ENCODE measurements around the gene C5orf34.
"Not testable (repeated sequence)": the region's sequence is repeated elsewhere in the genome, so short reads cannot be mapped to it uniquely, and the experiment has no call there.

C5orf34 gene

GRCh38 chr5:43514816-43515677, at the start of gene C5orf34:
TSS of gene C5orf34 (minus strand) at chr5:43515148. CDS start at chr5:43509339, 5,809 bp downstream.
- peak; percentile 93 for DNase-seq

- DNase-seq: no peak
These were observed 49.4 kb upstream of the C5orf34 start for GRCh38 chr5:43564289-43564850.

DNA sequence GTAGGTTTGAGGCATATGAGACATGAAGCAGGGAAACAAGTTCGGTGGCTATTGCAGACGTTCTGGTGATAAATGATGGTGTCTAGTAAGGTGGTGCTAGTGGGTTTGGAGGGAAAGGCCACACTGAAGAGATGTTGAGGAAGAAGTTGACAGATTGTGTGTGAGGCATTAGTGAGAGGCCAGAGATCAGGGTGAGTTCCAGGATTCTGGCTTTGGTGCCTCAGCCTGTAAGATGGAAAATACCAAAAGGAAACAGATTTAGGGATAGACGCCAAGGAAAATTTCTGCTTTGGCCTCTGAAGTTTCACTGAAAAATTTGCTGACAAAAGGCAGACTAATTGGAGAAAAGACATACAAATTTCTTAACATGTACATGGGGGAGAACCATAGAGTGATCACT, 48.4 kb upstream of the C5orf34 start:
- DNase-seq: no peak

- no peak for DNase-seq
These were observed 46.4 kb upstream of the C5orf34 start for GRCh38 chr5:43561356-43561755.

DNA sequence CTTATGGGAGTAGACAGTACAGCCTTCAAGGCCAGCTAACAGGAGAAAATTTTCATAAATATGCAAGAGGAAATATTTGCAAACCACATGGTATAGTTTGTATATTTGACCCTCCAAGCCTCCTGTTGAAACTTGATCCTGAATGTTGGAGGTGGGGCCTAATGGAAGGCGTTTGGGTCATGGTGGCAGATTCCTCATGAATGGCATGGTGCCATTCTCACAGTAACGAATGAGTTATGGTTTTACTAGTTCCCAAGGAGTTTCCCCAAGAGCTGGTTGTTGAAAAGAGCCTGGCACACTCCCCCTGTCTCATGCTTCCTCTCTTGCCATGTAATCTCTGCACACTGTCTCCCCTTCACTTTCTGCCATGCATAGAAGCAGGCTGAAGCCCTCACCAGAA, 45.2 kb upstream of the C5orf34 start:
- DNase-seq: no peak

- peak; percentile 80 for DNase-seq
These were observed 42.1 kb upstream of the C5orf34 start, which contains the start of gene PAIP1 for GRCh38 chr5:43556857-43557542. TSS of gene PAIP1 (minus strand) at chr5:43557077. CDS start at chr5:43556846, 231 bp downstream.

DNA sequence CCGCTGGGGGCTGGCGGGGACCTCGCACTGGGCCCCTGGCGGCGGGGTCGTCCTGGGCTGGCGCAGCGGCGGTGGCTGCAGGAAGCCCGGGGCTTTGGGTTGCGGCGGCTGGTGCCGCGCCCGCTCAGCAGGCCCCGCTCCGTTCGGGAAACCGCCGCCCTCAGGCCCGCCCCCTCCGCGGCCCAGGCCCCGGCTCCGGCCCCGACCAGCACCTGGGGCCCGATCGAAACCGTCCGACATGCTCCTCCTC, 41.6 kb upstream of the C5orf34 start:
- not testable (repeated sequence) for DNase-seq

DNA sequence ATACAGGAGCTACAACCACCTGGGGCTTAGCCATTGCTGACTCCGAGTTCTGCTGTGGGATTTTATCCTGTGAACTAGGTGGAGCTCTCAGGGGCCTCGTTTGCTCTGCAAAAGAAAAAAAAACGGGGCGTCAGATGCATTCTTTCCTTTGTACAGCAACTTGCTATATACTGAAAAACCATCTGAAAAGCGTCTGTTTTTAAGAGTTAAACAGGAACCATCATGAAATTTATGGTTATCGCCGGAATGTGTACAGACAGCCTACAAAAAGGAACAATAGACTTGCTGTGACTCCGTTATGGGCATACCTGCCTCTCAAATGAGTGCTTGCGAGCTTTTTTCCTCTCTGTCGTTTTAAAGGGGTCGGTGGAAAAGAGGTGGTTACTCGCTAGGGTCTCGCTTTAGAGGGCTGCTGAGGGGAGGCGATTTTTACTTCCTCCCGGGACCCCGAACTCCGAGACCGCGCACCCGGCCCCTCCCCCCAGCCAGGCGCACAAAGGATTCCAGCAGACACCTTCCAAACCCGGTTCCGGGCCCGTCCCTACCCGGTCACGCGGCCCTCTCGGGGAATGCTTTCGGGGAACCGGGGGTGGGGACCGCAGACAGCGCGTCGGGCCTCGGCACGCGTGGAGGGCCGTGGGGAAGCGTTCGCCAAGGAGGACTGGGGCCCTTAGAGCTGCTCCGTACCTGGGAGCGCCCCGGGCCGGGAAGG, 41.1 kb upstream of the C5orf34 start:
- DNase-seq: peak; percentile 32

DNA sequence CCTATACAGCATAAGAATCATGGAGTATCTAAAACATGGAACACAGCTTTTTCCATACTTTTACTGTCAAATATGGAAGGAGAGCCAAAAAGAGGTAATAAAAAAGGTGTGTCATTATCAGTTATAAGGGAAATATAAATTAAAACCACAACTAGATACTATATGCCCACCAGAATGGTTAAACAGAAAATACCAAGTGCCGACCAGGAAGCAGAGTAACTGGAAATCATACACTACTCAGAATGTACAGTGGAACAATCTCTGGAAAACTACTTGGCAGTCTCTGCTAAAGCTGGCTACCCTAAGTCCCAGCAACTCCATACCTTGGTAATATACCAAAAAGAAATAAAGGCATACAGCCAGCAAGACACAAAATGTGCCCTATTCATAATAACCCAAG, 39.5 kb upstream of the C5orf34 start:
- no peak for DNase-seq

DNA sequence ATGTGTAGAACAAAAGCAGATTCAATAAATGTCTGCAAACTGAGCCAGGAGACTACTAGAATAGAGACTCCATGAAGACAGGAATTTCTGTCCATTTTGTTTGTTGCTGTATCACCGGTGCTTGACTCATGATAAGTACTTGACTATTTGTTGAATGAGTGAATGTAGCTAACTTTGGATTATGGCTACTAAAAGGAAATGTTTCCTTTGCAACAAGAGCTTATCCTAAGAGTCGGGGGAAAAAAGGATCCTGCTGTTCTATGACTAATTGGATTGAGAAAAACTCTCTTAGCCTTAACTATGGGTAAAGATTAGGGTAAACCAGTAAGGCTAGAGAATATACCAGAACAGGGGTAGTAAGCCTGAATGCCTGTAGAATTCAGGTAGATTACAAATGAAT, 38.4 kb upstream of the C5orf34 start:
- no peak for DNase-seq

DNA sequence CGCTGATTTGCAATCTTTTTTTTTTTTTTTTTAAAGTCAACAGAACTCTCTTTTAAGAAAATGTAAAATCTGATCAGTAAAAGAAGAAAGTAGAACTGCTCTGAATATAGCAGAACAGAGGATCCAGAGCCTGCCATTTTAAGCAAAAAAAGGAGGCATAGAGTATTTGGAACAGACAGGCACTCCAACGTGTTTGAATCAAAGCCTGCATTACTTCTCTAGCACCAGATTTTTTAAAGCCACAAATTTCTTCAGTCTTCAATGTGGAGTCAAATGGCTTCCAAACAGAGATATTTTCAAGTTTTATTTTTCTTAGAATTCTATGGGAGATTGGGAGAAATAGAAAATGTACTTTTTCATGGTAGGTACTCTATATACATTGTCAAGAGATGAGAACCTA, 36.8 kb upstream of the C5orf34 start:
- DNase-seq: no peak

DNA sequence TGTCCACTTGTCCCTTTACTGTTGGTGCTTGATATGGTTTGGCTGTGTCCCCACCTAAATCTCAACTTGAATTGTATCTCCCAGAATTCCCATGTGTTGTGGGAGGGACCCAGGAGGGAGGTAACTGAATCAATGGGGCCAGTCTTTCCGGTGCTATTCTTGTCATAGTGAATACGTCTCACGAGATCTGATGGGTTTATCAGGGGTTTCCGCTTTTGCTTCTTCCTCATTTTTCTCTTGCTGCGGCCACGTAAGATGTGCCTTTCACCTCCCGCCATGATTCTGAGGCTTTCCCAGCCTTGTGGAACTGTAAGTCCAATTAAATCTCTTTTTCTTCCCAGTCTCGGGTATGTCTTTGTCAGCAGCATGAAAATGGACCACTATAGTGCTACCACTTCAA, 34.3 kb upstream of the C5orf34 start:
- not testable (repeated sequence) for DNase-seq

DNA sequence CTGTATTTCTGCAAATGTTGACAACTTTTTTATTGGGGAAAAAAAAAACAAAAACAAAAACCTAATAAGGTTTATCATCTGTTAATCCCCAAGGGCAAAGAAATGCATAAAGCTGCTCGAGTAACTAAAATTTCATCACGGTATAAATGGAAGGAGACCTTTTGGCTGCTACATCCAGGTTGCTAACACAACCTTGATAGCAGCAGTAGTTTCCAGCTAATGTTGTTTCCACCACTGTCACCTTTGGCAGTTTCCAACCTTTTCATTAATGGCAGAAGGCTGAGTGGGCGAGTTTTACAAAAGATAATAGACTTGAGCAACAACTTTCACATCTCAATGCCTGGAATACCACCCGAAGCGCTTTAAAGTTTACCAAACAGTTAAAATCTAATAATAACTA, 33.4 kb upstream of the C5orf34 start:
- no peak for DNase-seq

- no peak for DNase-seq
These were observed 32.6 kb upstream of the C5orf34 start for GRCh38 chr5:43547532-43547931.

DNA sequence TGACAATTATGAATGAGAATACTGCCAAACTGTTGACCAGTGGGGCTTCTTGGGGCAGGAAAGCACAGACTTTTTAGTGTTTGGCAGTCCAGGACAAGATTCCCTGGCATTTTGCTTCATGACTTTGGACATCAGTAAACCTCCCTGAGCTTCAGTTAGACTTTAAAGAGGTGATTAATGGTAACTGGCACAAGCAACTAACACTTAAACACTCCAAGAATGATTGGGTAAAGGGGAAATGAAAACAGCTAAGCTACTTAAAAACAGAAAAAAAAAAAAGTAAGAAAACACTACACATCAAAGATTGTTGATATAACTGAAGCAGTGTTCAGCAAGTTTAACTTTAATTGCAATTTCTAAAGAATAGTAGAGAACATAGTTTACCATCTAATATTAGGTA, 28.5 kb upstream of the C5orf34 start:
- DNase-seq: no peak

- DNase-seq: no peak
These were observed 25.8 kb upstream of the C5orf34 start for GRCh38 chr5:43540746-43541145.

DNA sequence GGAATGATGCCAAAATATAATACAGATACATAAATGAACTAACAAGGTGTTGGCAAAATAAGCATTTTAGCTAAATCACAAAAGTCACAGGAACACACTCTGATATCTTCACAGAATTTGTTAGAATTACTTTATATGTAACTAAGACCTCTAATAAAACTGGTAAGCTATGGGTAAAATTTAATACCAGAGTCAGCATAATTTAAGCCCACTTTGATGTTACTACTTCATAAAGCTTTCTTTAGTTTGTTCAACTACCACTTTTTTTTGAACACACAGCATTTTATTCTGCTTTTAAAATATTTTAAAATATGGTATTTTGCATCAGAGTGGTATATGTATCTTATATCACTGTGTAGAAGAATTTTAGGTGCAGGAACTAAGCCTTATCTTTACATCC, 22.0 kb upstream of the C5orf34 start:
- no peak for DNase-seq

- DNase-seq: no peak
These were observed 18.7 kb upstream of the C5orf34 start for GRCh38 chr5:43533646-43534045.

DNA sequence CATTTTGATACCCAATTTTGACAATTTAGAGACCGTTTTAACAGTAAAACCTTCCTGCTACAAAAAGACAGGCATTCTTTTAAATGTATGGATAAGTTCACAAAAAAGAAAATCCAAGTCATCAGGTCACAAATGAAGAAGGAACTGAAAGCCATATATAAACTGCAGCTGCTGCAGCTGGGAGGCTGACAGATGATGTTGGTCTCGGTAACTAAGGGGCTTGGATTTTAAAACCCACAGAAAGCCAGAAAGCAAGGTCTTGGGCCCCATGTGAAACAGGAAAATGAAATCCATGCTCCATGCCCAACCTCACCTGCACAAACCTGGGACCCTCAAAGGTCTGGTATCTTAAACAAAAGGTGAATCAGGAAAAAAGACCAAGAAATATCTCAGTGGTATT, 15.7 kb upstream of the C5orf34 start:
- DNase-seq: no peak

DNA sequence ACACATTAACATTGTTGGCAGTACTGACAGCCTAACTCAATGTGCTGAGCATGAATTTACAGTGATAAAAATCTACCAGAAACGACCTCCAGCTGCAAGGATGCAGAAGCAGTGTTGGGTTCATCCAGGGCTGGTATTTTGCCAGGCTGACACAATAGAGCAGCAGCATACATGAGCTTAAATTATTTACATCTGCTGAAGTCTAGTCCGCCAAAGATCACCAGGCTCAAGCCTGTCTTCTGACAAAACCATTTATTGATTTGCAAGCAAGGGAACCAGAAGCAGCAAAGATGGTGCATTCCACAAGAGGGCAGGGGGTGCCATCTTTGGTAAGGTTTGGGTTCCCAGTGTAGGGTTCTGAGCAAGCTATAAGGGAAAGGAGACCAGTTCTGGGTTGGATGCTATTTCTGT, 8.7 kb upstream of the C5orf34 start:
- no peak for DNase-seq

GRCh38 chr5:43520615-43521014, 5.7 kb upstream of the C5orf34 start:
- no peak for DNase-seq

- DNase-seq: no peak
These were observed 715 bp upstream of the C5orf34 start for GRCh38 chr5:43515678-43516048.

DNA sequence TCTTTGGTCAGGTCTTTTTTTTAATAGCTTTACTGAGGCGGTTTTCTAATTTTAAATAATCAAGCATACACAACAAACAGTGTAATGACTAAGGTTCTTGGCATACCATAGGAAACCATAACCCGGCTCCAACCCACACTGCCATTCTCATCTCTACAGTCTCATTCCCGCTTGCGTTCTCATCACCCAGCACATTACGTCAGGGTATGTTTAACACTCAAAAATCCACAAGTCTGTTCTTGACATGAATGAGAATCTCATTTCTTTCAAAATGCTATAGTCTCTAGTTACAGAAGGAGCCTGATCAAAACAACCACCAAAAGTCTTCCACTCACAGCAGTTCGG, 505 bp downstream of the C5orf34 start:
- DNase-seq: no peak

DNA sequence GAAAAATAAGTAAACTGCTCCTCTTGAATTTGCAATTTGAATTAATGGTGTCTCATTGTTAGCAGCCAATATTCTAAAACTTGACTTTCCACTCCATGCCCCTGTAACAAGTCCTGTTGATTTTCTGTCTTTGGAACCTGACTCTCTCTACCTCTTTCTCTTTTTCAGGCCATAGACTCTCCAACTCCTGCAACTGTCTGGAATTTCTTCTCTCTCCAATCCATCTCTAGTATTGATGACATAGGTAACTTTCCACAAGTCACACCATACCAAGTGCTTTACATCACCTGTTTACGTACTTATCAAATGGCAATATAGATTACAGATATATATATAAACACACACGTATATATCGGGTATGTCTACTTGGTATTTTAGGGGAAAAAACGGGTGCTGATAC, 923 bp downstream of the C5orf34 start:
- DNase-seq: no peak
